ENCODE measurements around the gene TNFRSF11A. TPM values are rescaled to one million over a fixed set of nuclear protein-coding genes. Genes with fewer than 3 reads are reported as not detected.

The TNFRSF11A gene
- total RNA-seq, 1 experiment from 2014 or later: 1.2 TPM

- no peak overlapping the region for H3K4me3 ChIP-seq (ENCODE audit: insufficient read depth, low read depth, low read length)
- peak; percentile 52 for DNase-seq
- no peaks in the 10 kb centered on the region for H3K36me3 ChIP-seq (replicated peaks; ENCODE audit: control insufficient read depth, insufficient read depth, low read length)
- H3K27me3 ChIP-seq (ENCODE audit: control insufficient read depth, insufficient read depth, low read length): no peaks in the 10 kb centered on the region
Observed at GRCh38 chr18:62346333-62347088, 21.4 kb downstream of the TNFRSF11A start.

DNA sequence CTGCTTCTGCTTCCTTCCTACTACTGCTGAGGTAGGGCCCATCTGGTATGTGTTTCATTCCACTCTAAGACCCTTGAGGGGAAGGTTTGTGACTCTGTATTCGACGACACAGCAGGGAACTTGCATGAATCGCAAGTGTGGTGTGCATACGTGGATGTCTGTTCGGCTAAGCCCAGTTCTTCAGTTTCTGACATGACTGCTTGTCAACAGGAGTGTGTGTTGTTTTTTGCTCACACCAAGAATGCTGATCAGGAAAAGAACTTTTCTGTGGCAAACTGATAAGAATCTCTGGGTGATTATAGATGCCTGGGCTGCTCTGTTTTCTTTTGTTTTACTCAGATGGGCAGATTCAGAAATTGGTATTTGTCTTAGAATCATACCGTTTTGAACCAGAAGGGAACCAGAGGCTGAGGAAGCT lies 22.0 kb downstream of the TNFRSF11A start:
- no peak overlapping the region for H3K4me3 ChIP-seq (ENCODE audit: insufficient read depth, low read depth, low read length)
- no peaks in the 10 kb centered on the region for H3K36me3 ChIP-seq (replicated peaks; ENCODE audit: control insufficient read depth, insufficient read depth, low read length)
- DNase-seq: no peak
- H3K27me3 ChIP-seq (ENCODE audit: control insufficient read depth, insufficient read depth, low read length): no peaks in the 10 kb centered on the region

- no peak for DNase-seq
- no peaks in the 10 kb centered on the region for H3K36me3 ChIP-seq (replicated peaks; ENCODE audit: control insufficient read depth, insufficient read depth, low read length)
- no peaks in the 10 kb centered on the region for H3K27me3 ChIP-seq (ENCODE audit: control insufficient read depth, insufficient read depth, low read length)
- H3K4me3 ChIP-seq (ENCODE audit: insufficient read depth, low read depth, low read length): no peak overlapping the region
Observed at GRCh38 chr18:62348474-62348873, 23.4 kb downstream of the TNFRSF11A start.

GRCh38 chr18:62353170-62353569 lies 28.1 kb downstream of the TNFRSF11A start:
- DNase-seq: no peak
- Histone ChIP-seq H3K4me3 (ENCODE audit: insufficient read depth, low read depth, low read length) (no peak overlapping the region), H3K27me3 (ENCODE audit: control insufficient read depth, insufficient read depth, low read length) (no peaks in the 10 kb centered on the region), H3K36me3 (replicated peaks; ENCODE audit: control insufficient read depth, insufficient read depth, low read length) (no peaks in the 10 kb centered on the region)

DNA sequence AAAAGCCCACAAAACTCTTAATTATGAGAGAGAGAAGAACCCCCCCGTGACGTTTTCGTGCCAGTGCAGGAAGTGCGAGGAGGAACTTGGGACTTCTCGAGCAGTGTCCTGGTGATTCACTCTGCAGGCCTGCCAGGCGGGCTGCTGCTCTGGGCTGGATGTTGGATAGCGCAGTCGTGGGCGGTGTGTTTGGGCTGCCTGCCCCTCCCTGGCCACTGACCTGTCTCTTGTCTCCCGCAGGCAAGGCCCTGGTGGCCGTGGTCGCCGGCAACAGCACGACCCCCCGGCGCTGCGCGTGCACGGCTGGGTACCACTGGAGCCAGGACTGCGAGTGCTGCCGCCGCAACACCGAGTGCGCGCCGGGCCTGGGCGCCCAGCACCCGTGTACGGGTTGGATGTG lies 29.0 kb downstream of the TNFRSF11A start:
- Histone ChIP-seq H3K4me3 (ENCODE audit: insufficient read depth, low read depth, low read length) (no peak overlapping the region), H3K36me3 (replicated peaks; ENCODE audit: control insufficient read depth, insufficient read depth, low read length) (no peaks in the 10 kb centered on the region), H3K27me3 (ENCODE audit: control insufficient read depth, insufficient read depth, low read length) (no peaks in the 10 kb centered on the region)
- DNase-seq: peak; percentile 32

DNA sequence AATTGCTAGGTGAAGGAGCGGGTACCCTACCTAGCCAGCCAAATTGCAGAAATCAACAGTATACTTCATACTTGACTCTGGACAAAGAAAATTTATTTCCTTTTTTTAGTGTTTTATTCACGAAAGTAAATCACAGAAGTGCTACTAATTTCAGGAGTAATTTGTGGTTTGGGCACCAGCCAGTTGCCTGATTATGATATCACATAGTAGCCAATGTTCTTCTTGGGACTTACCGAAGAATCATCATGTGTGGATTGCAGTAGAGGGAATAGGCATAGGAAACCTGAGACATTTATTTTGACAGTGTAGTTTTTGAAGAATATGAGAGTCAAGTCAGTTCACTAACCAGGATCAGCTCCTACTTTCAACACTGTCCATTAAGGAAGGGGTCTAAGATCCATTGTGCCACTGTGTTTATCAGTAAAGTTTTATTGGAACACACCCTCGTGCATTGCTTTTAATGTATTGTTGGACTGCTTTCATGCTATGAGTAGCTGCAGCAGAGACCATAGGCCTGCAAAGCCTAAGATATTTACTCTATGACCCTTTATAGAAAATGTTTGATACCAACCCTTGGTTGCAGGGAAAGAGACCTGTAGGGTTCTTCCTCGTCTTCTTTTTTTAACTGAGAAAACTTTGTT lies 32.1 kb downstream of the TNFRSF11A start:
- no peak for DNase-seq

GRCh38 chr18:62360805-62361204 lies 35.7 kb downstream of the TNFRSF11A start:
- H3K36me3 ChIP-seq (replicated peaks; ENCODE audit: control insufficient read depth, insufficient read depth, low read length): no peaks in the 10 kb centered on the region
- H3K4me3 ChIP-seq (ENCODE audit: insufficient read depth, low read depth, low read length): no peak overlapping the region
- DNase-seq: no peak
- H3K27me3 ChIP-seq (ENCODE audit: control insufficient read depth, insufficient read depth, low read length): no peaks in the 10 kb centered on the region

More for the DNA sequence above, 32.1 kb downstream of the TNFRSF11A start:
- no peak overlapping the region for H3K4me3 ChIP-seq (ENCODE audit: insufficient read depth, low read depth, low read length)
- no peaks in the 10 kb centered on the region for H3K36me3 ChIP-seq (replicated peaks; ENCODE audit: control insufficient read depth, insufficient read depth, low read length)
- no peaks in the 10 kb centered on the region for H3K27me3 ChIP-seq (ENCODE audit: control insufficient read depth, insufficient read depth, low read length)

- no peaks in the 10 kb centered on the region for H3K36me3 ChIP-seq (replicated peaks; ENCODE audit: control insufficient read depth, insufficient read depth, low read length)
- H3K4me3 ChIP-seq (ENCODE audit: insufficient read depth, low read depth, low read length): no peak overlapping the region
- no peak for DNase-seq
- no peaks in the 10 kb centered on the region for H3K27me3 ChIP-seq (ENCODE audit: control insufficient read depth, insufficient read depth, low read length)
Observed at GRCh38 chr18:62361288-62361687, 36.2 kb downstream of the TNFRSF11A start.

GRCh38 chr18:62364558-62364957 lies 39.4 kb downstream of the TNFRSF11A start:
- no peaks in the 10 kb centered on the region for H3K27me3 ChIP-seq (ENCODE audit: control insufficient read depth, insufficient read depth, low read length)
- no peak for DNase-seq
- no peaks in the 10 kb centered on the region for H3K36me3 ChIP-seq (replicated peaks; ENCODE audit: control insufficient read depth, insufficient read depth, low read length)
- no peak overlapping the region for H3K4me3 ChIP-seq (ENCODE audit: insufficient read depth, low read depth, low read length)

DNA sequence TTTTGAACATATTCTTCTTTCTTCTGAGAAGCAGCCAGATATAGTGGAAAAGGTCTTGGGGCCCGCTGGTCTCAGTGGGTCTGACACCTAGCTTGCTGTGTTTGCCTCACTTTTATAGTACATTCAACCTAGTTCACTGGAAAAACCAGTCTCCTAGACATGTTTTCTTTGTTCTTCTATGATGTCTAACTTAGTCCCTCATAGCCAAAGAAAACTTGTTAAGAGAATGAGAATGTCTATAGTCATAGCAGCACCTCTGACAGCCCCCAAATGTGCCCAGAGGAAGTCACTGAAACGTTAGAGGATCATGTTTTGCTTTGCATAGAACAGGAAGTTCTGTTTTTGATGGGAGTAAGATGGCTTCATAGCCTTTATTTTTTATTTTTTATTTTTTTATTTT lies 40.3 kb downstream of the TNFRSF11A start:
- DNase-seq: no peak
- no peaks in the 10 kb centered on the region for H3K27me3 ChIP-seq (ENCODE audit: control insufficient read depth, insufficient read depth, low read length)
- H3K36me3 ChIP-seq (replicated peaks; ENCODE audit: control insufficient read depth, insufficient read depth, low read length): no peaks in the 10 kb centered on the region
- H3K4me3 ChIP-seq (ENCODE audit: insufficient read depth, low read depth, low read length): no peak overlapping the region

DNA sequence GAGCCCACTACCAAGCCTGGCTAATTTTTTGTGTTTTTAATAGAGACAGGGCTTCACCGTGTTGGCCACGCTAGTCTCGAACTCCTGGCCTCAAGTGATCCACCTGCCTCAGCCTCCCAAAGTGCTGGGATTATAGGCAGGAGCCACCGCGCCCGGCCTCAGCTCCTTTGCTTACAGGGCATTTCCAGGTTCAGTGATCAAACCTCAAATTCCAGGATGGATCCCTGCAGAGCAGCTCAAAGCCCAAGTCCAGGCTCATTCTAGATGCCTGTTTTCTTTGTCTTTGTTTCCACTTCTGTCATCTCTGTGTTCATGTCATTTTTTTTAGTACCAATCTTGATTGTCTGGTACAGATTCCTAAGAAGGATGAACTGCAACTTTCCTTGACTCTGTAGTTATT lies 41.9 kb downstream of the TNFRSF11A start:
- Histone ChIP-seq H3K4me3 (ENCODE audit: insufficient read depth, low read depth, low read length) (no peak overlapping the region), H3K27me3 (ENCODE audit: control insufficient read depth, insufficient read depth, low read length) (no peaks in the 10 kb centered on the region), H3K36me3 (replicated peaks; ENCODE audit: control insufficient read depth, insufficient read depth, low read length) (no peaks in the 10 kb centered on the region)
- peak; percentile 72 for DNase-seq

GRCh38 chr18:62368100-62368499 lies 43.0 kb downstream of the TNFRSF11A start:
- H3K27me3 ChIP-seq (ENCODE audit: control insufficient read depth, insufficient read depth, low read length): no peaks in the 10 kb centered on the region
- no peak for DNase-seq
- no peak overlapping the region for H3K4me3 ChIP-seq (ENCODE audit: insufficient read depth, low read depth, low read length)
- no peaks in the 10 kb centered on the region for H3K36me3 ChIP-seq (replicated peaks; ENCODE audit: control insufficient read depth, insufficient read depth, low read length)

DNA sequence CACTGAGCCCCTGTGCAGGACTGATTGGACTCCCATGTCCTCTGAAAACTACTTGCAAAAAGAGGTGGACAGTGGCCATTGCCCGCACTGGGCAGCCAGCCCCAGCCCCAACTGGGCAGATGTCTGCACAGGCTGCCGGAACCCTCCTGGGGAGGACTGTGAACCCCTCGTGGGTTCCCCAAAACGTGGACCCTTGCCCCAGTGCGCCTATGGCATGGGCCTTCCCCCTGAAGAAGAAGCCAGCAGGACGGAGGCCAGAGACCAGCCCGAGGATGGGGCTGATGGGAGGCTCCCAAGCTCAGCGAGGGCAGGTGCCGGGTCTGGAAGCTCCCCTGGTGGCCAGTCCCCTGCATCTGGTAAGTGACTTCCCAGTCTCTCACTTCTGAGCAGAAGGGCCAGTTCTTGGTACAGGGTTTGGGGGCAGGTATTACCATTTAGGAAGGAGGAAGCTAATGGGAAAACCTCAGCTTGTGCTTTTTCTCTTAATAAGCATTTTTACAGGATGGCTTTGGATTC lies 44.1 kb downstream of the TNFRSF11A start:
- H3K27me3 ChIP-seq (ENCODE audit: control insufficient read depth, insufficient read depth, low read length): no peaks in the 10 kb centered on the region
- H3K4me3 ChIP-seq (ENCODE audit: insufficient read depth, low read depth, low read length): no peak overlapping the region
- DNase-seq: peak; percentile 56
- no peaks in the 10 kb centered on the region for H3K36me3 ChIP-seq (replicated peaks; ENCODE audit: control insufficient read depth, insufficient read depth, low read length)

DNA sequence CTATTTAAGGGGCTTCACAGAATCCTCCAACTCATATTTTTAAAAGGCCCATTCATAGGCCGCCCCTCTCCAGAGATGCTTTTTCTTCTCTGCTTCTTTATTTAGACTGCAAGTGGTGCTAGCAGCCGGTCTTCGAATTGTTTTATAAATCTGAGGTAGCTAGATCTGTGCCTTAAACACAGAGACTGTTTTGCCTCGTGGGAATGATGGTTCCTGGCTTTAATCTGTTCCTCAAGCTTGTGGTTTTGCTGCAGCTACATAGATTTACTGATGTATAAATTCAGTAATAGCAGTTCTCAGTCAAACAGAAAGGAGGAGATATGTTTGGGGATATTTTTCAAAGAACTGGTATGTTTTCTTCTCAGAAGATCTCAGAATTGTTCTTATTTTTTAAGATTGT lies 45.3 kb downstream of the TNFRSF11A start:
- DNase-seq: no peak
- no peaks in the 10 kb centered on the region for H3K27me3 ChIP-seq (ENCODE audit: control insufficient read depth, insufficient read depth, low read length)
- no peaks in the 10 kb centered on the region for H3K36me3 ChIP-seq (replicated peaks; ENCODE audit: control insufficient read depth, insufficient read depth, low read length)
- no peak overlapping the region for H3K4me3 ChIP-seq (ENCODE audit: insufficient read depth, low read depth, low read length)

- DNase-seq: no peak
- no peaks in the 10 kb centered on the region for H3K27me3 ChIP-seq (ENCODE audit: control insufficient read depth, insufficient read depth, low read length)
- no peak overlapping the region for H3K4me3 ChIP-seq (ENCODE audit: insufficient read depth, low read depth, low read length)
- H3K36me3 ChIP-seq (replicated peaks; ENCODE audit: control insufficient read depth, insufficient read depth, low read length): no peaks in the 10 kb centered on the region
Observed at GRCh38 chr18:62371436-62371835, 46.3 kb downstream of the TNFRSF11A start.
